ENCODE data around the gene DNAJA1.

DNA sequence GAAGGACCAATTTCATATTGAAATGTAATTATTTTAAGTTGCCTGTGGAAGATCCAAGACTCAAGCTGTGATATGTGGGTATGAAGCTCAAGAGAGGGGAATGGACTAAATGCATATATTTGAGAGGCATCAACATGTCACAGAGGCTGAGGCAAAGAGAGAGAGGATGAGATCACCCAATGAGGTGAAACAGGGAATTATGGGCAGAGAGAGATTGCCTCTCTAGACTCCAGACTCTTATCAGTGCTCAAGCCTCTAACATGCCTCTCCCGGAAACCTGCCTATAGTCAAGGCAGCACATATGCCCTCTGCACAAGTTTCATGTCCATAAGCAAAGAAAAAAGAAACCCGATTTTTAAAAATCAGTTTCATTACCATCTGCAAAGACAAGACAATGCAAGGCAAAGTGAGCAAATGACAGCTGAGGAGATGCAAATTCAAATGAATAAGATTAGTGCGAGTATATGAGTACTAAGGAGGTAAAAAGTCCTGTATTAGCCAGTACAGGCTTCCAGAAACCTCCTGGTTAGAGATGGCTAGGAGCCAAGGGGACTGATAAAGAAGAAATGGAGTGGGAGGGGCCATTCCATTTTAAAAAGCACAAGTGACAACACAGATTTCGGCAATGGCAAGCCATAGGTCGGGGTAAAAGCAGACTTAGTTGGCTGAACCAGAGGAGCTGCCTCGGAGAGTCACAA is 33.0 kb upstream of the DNAJA1 start:
- TF ChIP-seq MYC (IDR thresholded peaks at IDR 0.05; ENCODE audit: low read depth, low read length): no peak
- no peak for TF ChIP-seq CTCF (IDR thresholded peaks at IDR 0.05; ENCODE audit: extremely low read depth in 1 of 2, insufficient read depth in 1 of 2, low read depth in 1 of 2, low read length in 2 of 2)
- TF ChIP-seq GATA2 (IDR thresholded peaks at IDR 0.05; ENCODE audit: insufficient read depth, insufficient read length, low read depth, low read length): no peak
- no peak for TF ChIP-seq POLR2AphosphoS5 (IDR thresholded peaks at IDR 0.05; ENCODE audit: insufficient read depth, low read depth, low read length)
- no peak for TF ChIP-seq EZH2 (IDR thresholded peaks at IDR 0.05; ENCODE audit: borderline replicate concordance, low read depth, low read length, severe bottlenecking)
- TF ChIP-seq MAX (IDR thresholded peaks at IDR 0.05; ENCODE audit: insufficient read depth, insufficient read length): no peak
- no peak for TF ChIP-seq POLR2A (IDR thresholded peaks at IDR 0.05; ENCODE audit: low read depth, low read length)

All from endothelial cell of umbilical vein (primary cell).